Left forelimb (tissue), 1 donor: ENCODE results near the gene TARDBP.
A peak's percentile ranks its signal among the peaks of the same experiment; 100 is the strongest.
"Not testable (repeated sequence)": the region's sequence is repeated elsewhere in the genome, so short reads cannot be mapped to it uniquely, and the experiment has no call there.

Source experiments
- DNase-seq: peaks from one replicate; pipeline ENCODE4 v3.0.0-alpha.2; 2018; ENCODE audit warnings: low spot score

The TARDBP gene

DNA sequence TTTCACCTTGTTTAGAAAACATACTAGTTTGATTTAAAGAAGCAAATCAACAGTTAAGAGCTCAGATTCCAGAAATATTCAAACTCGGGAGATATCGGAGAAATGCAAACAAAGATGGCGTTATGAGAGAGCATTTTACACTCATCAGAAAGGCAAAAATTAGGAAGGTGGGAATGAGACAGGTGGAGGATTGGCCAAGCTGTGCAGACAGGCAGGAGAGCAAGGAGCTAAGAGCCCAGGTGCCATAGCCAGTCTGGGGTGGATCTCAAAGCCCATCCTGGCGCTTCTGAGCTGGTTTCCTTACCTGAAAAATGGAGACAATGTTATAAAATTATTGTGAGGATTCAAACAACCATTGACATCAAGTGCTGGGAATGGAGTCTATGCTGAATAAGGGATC, 19.6 kb upstream of the TARDBP start:
- DNase-seq, result no peak

DNA sequence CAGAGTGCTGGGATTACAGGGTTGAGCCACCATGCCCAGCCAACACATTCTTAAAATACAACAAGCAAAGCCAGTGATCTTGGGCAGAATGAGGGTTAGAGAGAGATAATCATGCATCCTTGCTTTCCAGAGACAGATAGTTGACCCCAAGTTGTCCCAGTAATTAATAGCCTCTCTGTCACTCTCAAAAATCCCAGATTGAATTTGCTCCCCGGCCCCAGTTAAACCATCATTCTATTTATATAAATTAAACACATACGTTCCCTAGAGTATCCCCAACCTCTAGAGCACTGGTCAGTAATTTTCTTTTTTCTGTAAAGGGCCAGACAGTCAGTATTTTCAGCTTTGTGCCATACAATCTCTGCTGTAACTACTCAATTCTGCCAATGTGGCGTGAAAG, 16.4 kb upstream of the TARDBP start:
- no peak for DNase-seq

DNA sequence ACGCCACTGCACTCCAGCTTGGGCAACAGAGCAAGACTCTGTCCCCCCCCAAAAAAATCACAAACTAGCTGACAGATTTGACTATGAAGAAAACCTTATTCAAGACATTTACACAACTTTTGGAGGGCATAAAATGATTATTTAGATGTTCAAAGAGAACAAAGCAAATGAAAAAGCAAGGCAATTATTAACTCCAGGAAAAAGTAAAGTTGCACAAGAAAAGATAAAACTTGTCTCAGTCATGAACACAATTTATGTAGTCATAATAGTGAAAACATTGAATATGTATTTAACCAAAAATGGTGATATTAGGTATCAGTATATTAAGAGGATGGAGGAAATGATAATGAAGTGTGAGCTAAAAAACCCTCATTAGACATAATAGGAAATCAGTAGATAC, 11.9 kb upstream of the TARDBP start:
- DNase-seq, result no peak

DNA sequence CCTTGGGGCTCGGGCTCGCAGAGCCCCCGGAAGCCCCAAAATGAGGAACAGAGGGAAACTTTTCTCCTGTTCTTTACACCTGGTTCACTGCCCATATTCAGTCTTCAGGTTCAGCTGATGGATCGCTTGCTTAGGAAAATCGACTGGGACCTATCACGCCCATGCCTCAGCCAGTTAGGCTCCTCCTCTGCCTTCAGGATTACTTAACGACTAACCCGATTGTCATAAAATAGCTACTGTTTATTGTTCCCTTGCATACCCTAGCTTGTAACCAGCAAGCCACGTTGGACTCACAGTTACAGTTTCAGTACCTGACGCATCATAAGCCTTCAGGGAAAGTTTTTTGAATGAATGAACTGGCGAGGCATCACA, 692 bp downstream of the TARDBP start:
- no peak for DNase-seq

DNA sequence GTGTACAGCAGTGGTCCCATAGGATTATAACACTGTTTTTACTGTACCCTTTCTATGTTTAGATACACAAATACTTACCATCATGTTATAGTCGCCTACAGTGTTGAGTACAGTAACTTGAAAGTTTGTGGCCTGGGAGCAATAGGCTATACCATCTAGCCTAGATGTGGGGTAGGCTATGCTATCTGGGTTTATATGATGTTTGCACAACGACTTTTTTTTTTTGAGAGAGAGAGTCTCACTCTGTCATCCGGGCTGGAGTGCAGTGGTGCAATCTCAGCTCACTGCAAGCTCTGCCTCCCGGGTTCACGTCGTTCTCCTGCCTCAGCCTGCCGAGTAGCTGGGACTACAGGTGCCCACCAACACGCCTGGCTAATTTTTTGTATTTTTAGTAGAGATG, 6.9 kb downstream of the TARDBP start:
- not testable (repeated sequence) for DNase-seq

DNA sequence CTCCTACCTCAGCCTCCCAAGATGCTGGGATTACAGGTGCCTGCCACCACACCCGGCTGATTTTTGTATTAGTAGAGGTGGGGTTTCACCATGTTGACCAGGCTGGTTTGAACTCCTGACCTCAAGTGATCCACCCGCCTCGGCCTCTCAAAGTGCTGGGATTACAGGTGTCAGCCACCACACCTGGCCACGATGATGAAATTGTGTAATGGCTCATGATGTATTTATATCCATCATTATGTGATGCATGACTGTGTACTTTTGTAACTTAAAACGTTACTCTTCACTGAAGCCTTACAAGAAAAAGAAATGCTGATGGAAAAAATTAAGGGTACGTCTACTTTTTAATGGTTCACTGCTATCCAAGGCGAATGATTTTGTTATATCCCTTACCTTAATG, 7.5 kb downstream of the TARDBP start:
- no peak for DNase-seq

DNA sequence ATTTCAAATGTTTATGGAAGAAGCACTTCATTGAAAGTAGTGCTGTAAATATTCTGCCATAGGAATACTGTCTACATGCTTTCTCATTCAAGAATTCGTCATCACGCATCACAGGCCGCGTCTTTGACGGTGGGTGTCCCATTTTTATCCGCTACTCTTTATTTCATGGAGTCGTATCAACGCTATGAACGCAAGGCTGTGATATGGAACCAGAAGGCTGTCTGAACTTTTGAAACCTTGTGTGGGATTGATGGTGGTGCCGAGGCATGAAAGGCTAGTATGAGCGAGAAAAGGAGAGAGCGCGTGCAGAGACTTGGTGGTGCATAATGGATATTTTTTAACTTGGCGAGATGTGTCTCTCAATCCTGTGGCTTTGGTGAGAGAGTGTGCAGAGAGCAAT, 10.7 kb downstream of the TARDBP start:
- DNase-seq, result no peak

DNA sequence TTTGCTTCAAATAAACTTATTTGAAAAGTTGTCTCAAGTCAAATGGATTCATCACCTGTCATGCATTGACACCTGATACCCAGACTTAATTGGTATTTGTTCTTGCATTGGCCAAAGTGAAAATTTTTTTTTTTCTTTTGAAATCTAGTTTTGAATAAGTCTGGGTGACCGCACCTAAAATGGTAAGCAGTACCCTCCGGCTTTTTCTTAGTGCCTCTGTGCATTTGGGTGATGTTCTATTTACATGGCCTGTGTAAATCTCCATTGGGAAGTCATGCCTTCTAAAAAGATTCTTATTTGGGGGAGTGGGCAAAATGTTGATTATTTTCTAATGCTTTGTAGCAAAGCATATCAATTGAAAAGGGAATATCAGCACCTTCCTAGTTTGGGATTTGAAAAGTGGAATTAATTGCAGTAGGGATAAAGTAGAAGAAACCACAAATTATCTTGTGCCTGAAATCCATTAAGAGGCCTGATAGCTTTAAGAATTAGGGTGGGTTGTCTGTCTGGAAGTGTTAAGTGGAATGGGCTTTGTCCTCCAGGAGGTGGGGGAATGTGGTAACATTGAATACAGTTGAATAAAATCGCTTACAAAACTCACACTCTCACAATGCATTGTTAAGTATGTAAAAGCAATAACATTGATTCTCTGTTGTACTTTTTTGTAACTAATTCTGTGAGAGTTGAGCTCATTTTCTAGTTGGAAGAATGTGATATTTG, 11.9 kb downstream of the TARDBP start:
- no peak for DNase-seq

DNA sequence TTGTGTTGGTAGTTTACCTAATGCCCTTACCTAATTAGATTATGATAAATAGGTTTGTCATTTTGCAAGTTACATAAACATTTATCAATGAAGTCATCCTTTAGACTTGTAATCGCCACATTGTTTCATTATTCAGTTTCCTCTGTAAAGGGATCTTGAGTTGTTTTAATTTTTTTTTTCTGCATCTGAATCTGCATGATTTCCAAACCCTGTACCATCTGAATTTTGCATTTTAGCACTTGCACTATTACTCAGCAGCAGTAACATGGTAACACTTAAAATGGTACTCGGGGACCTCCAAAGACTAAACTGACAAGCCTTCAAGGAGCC, 12.4 kb downstream of the TARDBP start:
- no peak for DNase-seq

DNA sequence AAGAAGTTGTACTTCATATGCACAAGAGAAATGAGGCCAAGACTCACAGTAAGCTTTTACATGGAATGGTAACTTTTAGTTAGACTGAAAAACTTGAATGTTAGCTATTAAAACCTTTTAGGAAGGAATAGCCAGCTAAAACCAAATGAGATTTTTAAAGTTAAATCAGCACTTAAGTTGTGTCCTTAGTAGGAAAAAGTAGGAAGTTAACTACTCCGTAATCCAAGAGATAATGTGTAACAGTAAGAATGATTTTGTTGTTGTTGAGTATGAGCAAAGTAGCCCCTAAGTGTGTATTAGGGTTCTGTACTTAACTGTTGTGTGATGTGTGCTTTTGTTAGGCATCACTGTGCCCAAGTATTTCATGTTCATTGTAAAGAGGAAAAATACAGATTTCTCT, 13.2 kb downstream of the TARDBP start:
- DNase-seq, result no peak

DNA sequence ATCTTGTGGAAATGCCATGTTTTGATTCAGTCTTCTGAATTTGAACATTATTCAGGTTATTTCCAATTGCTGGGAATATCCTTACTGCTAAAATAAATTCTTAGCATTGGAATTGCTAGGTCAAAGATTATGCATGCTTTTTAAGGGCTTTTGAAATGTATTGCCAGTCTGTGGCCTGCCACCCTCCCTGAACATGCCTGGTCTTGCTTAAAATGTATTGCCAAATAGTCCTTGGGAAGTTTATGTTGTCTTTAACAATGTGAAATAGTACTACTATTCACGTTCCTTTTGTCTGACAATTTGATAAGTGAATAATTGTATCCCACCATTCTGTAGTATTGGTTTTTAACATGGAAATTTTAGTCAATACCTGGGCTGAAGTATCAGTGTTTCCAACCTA, 13.6 kb downstream of the TARDBP start:
- no peak for DNase-seq

DNA sequence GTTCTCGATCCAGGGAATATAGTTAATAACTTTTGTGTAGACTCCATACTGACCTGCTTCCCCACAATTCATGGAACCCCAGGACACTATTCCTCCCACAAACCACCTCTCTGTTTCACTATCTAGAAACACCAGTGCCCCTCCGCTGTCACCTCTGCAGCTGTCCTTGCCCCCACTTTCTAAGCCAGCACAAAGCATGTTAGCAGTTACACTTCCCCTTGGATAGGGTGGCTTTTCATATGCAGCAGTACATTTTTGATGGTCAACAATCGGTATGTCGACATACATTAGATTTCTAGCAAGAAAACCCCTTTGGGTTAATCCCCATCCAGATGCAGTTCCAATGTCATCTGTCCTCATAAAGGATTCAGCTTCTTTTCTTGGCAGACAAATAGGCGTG, 14.4 kb downstream of the TARDBP start:
- DNase-seq, result no peak

DNA sequence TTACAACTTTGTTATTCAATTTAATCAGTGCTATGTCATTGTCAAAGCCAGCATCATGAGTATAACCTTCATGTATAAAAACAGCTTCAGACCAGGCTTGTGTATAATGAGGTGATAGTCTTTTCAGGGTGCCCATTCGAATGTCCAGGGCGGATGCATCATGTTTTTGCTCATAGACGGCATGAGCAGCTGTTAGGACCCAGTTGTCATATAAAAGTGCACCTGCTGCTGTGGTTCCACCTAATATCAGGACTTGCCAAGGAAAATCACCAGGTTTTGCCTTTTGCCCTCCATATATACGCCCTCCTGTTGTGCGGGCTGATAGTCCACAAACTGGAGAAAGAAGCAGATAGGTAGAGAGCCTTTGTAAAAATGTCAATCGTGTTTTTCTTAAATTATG, 14.9 kb downstream of the TARDBP start:
- DNase-seq, result no peak

DNA sequence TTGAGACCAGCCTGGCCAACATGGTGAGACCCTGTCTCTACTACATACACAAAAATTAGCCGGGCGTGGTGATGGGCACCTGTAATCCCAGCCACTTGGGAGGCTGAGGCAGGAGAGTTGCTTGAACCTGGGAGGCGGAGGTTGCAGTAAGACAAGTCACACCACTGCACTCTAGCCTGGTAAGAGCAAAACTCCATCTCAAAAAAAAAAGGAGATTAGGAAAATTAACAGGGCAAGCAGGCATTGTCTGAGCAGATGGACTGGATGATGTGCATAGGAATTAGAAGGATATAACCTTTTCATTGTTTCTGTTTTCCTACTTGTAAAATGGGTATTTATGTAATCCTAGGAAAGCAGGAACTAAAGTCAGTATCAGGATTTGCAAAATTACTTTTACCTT, 15.6 kb downstream of the TARDBP start:
- DNase-seq, result no peak

DNA sequence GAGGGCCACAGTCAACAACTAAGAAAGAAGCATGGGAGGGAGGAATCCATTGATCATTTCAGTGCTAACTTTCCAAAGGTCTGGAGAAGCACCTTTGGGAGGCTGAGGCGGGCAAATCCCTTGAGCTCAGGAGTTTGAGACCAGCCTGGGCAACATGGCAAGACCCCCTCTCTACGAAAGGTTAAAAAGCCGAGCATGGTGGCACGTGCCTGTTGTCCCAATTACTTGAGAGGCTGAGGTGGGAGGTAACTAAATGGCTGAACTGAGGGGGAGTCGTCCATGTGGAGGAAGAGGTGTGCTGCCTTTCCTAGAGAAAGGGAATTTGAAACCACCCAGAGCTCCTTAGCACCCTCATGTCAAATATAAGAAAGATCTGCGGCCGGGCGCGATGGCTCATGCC, 18.4 kb downstream of the TARDBP start:
- no peak for DNase-seq

DNA sequence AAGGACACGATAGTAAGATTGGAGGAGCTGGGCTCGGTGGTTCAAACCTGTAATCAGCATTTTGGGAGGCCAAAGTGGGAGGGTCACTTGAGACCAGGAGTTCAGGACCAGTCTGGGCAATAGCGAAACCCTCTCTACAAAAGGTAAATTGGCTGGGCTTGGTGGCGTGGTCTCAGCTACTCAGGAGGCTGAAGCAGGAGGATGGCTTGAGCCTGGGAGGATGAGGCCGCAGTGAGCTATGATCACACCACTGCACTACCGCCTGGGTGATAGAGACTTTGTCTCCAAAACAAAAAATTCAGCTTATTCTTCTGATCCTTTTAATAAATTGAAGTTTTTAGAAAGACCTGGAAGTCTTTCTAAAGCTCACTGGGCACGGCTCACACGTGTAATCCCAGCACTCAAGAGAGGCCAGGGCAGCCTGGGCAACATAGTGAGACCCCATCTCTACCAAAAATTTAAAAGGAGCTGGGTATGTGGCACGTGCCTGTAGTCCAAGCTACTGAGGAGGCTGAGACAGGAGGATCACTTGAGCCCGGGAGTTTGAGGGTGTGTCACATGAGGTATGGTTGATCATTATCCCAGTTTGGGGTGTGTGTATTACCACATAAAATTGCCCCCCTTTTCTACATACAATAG, 19.3 kb downstream of the TARDBP start:
- no peak for DNase-seq

DNA sequence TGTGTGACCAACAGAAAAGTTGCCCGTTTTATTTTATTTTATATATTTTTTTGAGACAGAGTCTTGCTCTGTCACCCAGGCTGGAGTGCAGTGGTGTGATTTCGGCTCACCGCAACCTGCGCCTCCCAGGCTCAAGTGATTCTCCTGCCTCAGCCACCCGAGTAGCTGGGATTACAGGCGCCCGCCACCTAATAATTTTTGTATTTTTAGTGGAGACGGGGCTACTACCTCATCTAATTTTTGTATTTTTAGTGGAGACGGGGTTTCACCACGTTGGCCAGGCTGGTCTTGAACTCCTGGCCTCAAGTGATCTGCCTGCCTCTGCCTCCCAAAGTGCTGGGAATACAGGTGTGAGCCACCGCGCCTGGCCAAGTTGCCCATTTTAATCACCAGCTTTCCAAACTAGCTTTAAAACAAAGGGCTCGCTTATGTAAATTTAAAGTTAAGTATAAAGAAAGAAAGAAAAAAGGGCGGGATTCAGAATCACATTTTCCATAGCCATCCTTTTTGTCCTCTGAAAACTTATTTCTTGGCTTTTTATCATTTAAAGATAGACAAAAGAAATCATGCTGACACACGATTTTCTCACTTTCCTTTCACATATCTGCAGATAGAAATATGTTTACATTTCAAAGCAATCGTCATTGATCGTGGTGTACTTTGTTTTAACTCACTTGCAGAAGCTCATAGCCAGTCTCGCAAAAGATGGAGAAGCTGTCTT, 24.7 kb downstream of the TARDBP start:
- DNase-seq, result not testable (repeated sequence)

DNA sequence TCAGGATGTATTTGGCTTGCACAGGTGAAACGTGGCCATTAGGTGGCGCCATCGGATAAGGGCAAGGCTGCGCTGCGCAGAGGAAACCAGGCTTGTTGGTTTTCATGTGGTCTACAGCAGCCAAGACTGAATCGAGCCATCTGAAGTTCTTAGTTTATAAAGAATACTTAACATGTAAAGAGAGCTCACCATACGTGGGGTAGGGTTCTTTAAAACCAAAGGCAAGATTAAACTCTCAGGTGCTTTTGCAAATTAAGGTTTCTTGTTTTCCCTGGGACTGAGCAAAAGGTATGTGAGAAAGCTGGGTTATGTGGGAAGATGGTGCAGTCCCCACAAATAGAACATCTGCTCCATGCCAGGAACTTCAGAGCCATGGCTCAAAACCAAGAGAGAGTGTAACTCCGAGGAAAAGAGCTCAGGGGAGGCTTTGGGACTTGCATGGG, 25.3 kb downstream of the TARDBP start:
- peak; percentile 88 for DNase-seq

DNA sequence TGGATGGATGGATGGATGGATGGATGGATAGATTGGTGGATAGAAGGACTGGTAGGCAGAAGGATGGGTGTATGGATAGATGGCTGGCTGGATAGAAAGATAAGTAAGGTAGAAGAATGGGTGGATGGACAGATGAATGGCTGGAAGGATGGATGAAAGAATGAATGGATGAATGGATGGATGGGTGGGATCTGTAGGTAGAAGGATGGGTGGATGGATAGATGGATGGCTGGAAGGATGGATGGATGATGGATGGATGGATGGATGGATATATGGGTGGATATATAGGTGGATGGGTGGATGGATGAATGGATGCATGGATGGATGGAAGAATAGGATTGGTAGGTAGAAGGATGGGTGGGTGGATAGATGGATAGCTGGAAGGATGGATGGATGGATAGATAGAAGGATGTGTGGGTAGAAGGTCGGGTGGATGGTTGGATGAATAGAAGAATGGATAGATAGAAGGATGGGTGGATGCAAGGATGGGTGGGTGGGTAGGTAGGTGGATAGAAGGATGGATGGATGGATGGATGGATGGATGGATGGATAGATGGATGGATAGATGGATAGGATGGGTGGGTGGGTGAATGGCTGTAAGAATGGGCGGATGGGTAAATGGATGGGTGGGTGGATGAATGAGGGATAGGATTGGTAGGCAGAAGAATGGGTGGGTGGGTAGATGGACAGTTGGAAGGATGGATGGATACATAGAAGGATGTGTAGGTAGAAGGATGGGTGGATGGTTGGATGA, 27.1 kb downstream of the TARDBP start:
- DNase-seq, result no peak

DNA sequence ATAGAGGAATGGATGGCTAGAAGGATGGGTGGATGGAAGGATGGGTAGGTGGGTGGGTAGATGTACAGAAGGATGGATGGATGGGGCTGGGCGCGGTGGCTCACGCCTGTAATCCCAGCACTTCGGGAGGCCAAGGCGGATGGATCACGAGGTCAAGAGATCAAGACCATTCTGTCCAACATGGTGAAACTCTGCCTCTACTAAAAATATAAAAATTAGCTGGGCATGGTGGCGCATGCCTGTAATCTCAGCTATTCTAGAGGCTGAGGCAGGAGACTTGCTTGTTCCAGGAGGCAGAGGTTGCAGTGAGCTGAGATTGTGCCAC, 27.6 kb downstream of the TARDBP start:
- peak; percentile 23 for DNase-seq

DNA sequence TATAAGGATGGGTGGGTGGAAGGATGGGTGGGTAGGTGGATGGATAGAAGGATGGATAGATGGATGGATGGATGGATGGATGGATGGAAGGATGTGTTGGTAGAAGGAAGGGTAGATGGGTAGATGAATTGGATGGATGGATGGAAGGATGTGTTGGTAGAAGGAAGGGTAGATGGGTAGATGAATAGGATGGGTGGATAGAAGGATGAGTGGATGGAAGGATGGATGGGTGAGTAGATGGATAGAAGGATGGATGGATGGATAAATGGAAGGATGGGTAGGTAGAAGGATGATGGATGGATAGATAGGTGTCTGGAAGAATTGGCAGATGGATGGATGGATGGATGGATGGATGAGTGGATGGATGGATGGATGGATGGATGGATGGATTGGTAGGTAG, 28.6 kb downstream of the TARDBP start:
- DNase-seq, result no peak

DNA sequence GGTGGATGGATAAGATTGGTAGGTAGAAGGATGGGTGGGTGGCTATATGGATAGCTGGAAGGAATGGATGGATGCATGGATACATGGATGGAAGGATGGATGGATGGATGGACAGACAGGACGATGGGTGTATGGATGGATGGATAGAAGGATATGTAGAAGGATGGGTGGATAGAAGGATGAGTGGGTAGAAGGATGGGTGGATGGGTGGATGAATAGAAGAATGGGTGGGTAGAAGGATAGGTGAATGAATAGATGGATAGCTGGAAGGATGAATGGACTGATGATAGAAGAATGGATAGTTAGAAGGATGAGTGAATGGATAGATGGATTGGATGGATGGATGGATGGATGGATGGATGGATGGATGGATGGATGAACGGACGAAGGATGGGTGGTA, 29.6 kb downstream of the TARDBP start:
- DNase-seq, result peak; percentile 15
